HG02840 (cell line): Measurements from ENCODE around the gene SCAMP4.

ENCODE experiments used
- ATAC-seq: cut with Tn5 transposase; IDR thresholded peaks from one replicate; pipeline ENCODE4 v1.9.1; 2021; ENCODE audit warnings: mild to moderate bottlenecking, moderate library complexity, moderate number of reproducible peaks; ENCODE audit not compliant: unreplicated experiment, low FRiP score

SCAMP4 gene, protein sequence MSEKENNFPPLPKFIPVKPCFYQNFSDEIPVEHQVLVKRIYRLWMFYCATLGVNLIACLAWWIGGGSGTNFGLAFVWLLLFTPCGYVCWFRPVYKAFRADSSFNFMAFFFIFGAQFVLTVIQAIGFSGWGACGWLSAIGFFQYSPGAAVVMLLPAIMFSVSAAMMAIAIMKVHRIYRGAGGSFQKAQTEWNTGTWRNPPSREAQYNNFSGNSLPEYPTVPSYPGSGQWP

GRCh38 chr19:1905110-1905862, at the start of gene SCAMP4, which contains the start of gene ADAT3:
TSS of gene SCAMP4 (plus strand) at chr19:1905399. CDS start at chr19:1915020, 9,621 bp downstream.
TSS of gene ADAT3 (plus strand) at chr19:1905399. CDS start at chr19:1912048, 6,649 bp downstream.
- ATAC-seq = peak; percentile 70

- no peak for ATAC-seq
These were observed 49.4 kb upstream of the SCAMP4 start for GRCh38 chr19:1855828-1856255.

GRCh38 chr19:1856345-1856697, 48.9 kb upstream of the SCAMP4 start:
- no peak for ATAC-seq

DNA sequence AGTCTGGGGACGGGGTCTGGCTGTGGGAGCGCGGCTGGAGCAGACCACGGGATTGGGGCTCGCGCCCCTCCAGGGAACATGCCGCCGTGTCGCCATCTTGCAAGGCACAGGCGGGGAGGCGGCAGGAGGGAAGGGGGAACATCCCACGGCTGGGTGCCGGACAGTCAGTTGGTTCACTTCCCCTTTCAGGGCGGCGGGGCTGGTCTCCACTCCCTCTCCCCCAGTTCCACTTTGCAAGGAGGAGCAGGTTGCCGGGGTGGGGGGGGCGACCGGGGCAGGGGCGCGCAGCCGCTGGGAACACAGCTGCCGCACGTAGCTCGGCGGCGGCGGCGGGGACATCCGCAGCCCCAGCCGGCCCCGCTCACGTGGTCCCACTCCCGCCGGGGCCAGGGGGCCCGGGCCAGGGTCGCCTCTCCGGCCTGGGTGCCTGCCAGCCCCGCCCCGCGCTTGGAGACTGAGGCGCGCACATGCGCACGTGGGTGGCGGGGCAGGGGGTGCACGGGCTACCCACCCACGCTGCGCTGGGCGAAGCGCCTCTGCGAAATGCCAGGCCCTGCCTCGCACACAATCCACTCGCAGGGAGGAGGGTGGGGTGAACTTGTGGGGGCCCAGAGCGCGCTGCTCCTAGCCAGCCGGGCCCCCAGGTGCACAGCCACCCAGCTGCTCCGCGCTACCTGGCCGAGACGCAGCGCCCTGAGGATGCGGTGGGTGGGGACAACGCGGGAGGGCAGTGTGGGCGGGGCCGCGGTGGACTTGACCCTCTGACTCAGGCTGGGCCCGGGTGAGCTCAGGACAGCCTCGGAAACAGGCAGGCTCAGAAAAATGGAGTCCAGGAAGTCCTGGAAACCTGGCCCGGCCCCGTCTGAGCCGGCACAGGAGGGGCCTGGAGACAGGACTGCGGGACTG, 48.2 kb upstream of the SCAMP4 start:
- ATAC-seq = no peak

- ATAC-seq = no peak
These were observed 47.4 kb upstream of the SCAMP4 start for GRCh38 chr19:1857648-1858326.

DNA sequence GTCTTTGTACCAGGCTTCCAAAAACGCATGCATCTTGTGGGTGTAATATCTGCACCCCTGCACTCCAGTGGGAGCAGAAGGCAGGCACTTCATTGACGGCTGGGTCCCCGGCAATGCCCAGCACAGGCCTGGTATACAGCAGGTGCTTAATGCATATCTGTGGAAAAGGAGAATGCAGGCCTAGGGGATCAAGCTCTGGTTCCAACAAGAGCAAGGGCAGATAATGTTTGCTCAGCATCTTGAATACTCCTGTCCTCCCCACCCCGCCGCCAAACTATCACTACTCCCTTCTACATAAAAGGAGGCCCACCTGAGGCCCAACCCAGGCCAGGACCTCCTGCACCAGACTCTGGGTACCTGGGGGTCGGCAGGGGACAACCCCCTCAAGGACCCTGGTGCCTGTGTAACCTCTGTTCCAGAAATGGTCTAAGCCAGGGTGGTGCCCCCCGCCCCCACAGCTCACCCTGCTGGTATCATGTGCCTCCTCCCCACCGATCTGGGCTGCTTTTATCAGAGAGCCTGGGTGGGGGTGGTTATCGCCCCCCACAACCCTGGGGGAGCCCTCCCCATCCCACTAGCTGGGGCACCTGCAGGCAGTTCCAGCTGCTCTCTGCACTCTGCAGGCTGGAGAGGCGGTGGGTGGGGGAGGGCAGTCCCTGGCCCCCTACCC, 46.7 kb upstream of the SCAMP4 start:
- no peak for ATAC-seq

- ATAC-seq = no peak
These were observed 45.8 kb upstream of the SCAMP4 start for GRCh38 chr19:1859331-1859781.

- no peak for ATAC-seq
These were observed 45.0 kb upstream of the SCAMP4 start for GRCh38 chr19:1860042-1860775.

GRCh38 chr19:1860821-1861598, 44.2 kb upstream of the SCAMP4 start:
- no peak for ATAC-seq

DNA sequence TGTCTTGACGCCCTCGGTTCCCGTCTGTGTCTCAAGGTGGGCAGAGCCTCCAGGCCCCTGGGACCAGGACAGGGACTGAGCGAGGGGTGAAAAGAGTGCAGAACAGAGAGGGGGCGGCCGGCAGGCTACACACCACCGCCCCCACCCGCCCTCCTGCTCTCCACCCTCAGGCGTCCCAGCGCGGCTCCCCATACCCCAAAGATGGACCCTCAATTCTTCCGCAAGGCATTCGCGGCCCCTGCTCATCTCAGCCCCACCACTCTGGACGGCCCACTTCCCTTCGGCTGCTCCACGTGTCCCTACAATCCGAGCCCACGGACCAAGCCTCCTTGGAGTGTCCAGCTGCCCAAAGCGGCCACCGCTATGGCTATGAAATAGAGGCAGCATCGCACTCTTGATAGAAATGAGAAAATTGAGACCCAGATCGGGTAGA, 43.6 kb upstream of the SCAMP4 start:
- ATAC-seq = no peak

DNA sequence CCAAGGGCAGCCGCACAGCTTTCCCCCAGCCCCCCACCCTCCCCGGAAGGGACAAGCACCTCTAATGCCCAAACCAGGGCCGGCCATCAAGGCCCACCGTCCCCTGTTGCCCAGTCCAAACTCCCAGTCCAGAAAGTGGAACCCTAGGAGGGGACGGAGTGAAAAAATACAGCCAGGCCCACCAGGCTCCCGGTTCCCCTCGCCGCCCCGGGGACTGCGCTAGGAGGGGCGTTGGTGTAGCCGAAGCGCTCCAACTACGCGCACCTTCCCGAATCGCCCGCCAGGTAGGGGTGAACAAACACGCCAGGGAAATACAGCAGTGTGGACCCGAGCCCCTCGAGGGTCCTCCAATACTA, 43.2 kb upstream of the SCAMP4 start:
- ATAC-seq = no peak

- peak; percentile 16 for ATAC-seq
These were observed 42.5 kb upstream of the SCAMP4 start for GRCh38 chr19:1862424-1863327.

- no peak for ATAC-seq
These were observed 41.9 kb upstream of the SCAMP4 start, which contains the start of gene KLF16 for GRCh38 chr19:1863328-1863637. TSS of gene KLF16 (minus strand) at chr19:1863579. CDS start at chr19:1863497, 82 bp downstream.

GRCh38 chr19:1863638-1864479, 41.3 kb upstream of the SCAMP4 start:
- peak; percentile 53 for ATAC-seq

GRCh38 chr19:1864480-1865171, 40.6 kb upstream of the SCAMP4 start:
- no peak for ATAC-seq
